ENCODE measurements around the gene AFF2.
"Not testable (repeated sequence)": the region's sequence is repeated elsewhere in the genome, so short reads cannot be mapped to it uniquely, and the experiment has no call there.

AFF2 gene

GRCh38 chrX:148906628-148907027 is 406.2 kb downstream of the AFF2 start:
- not testable (repeated sequence) for H3K4me3 ChIP-seq (ENCODE audit: low read depth, low read length)

DNA sequence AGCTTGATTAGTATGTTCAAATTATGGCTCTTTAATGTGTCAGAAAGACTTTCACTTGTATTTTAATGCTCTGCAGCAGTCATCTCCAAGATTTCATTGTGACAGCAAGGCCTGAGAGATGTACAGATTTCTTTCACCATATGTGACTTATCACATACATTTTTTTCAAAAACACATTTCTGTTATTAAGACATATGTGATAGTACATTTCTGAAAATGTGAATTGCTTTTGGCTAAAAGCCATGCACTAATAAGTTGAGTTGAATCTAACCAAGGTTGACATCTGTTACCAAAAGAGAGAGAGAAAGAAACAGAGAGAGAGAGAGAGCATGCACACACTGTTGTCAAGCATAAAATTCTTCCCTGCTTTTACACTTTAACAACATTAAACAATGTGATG is 409.3 kb downstream of the AFF2 start:
- H3K4me3 ChIP-seq (ENCODE audit: low read depth, low read length) = no peak overlapping the region

DNA sequence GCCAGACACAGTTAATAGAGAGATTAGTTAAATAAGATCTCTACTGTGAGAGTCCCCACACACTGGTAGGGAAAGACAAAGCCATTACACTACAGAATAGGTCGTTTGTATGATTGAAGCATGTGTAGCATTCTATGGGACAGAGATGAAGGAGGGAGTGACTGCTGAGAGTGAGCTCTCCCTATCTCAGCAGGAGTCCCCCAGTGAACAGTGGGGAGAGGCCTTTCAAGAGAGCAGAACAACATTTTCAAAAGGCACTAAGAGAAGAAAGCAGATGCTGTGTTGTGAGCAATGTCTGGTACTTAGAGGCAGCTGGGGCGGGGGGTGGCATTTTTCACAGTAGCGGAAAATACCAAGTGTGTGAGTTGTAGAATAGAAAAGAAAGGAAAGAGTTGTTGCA is 413.6 kb downstream of the AFF2 start:
- H3K4me3 ChIP-seq (ENCODE audit: low read depth, low read length) = no peak overlapping the region

DNA sequence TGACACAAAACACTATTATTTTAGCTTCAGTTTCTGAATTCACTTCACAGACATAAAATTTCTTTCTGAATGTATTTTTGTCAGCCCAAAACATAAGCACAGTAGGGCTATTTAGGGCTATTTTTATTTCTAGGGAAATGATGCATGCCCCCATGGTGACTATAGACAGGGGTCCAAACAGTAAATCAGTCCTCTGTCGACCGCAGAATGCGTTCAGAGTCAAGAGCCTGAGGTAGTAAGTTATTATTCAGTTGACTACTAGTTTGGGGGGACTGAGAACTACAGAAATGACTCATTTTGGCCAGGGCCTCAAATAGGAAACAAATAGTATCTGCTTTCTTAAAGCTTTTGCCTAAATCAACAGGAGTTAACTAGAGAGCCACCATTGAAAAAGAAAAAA is 414.4 kb downstream of the AFF2 start:
- H3K4me3 ChIP-seq (ENCODE audit: low read depth, low read length) = no peak overlapping the region

DNA sequence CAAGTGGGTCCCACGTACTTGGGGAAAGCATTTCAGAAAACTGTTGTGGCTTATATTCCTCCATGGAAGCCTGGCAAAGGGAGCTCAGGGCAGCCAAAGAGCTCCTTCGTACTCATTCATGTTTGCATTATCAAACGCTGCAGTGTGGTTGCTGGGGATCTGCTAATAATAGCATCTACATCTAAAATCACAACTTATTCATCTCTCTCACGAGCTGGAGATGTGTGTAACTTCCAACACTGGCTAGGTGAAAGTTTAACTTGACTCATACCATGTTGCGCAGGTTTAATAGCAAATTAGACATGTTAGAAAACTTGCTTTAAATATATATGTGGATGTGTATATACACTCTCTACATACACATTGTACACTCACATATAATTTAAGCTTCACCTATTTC is 415.1 kb downstream of the AFF2 start:
- H3K4me3 ChIP-seq (ENCODE audit: low read depth, low read length) = no peak overlapping the region

- no peak overlapping the region for H3K4me3 ChIP-seq (ENCODE audit: low read depth, low read length)
These were observed 417.0 kb downstream of the AFF2 start for GRCh38 chrX:148917441-148917840.

- H3K4me3 ChIP-seq (ENCODE audit: low read depth, low read length) = no peak overlapping the region
These were observed 423.2 kb downstream of the AFF2 start for GRCh38 chrX:148923631-148924030.

- no peak overlapping the region for H3K4me3 ChIP-seq (ENCODE audit: low read depth, low read length)
These were observed 426.0 kb downstream of the AFF2 start for GRCh38 chrX:148926371-148926770.

DNA sequence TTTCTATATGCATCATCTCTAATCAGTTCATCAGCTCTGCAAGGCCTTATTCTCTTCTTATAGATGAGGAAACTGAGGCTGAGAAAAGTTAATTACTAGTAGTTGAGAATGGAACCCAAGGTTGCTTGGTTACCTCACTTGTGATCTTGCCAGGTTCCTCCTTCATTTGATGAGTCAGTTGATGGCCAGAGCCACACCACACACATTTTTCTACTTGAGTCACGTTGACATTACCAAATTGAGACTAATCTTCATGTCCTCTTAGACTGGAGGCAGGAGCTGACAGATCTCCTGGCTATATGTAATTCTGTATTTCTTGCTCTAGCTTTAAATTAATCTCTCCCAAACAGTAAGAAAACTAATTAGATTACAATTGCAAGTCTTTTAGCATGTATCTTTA is 428.4 kb downstream of the AFF2 start:
- no peak overlapping the region for H3K4me3 ChIP-seq (ENCODE audit: low read depth, low read length)

DNA sequence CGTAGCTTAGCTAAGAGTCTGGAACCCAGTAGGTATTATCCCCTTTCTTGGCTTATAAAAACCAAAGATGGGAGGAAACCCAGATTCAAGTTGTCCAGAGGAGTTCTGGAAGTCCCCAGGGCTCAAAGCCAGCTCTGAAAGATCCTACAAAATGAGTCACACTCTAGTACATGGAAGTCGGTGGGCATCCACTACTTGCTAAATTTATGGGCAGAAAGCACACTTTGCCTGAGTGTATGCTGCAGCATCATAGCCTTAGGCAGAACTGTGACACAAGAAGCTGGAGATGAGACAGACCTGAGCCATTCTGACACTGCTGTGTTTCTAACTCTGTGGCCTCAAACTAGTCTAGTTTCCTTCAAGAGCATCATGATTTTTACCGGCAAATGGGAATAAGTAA is 429.3 kb downstream of the AFF2 start:
- no peak overlapping the region for H3K4me3 ChIP-seq (ENCODE audit: low read depth, low read length)

DNA sequence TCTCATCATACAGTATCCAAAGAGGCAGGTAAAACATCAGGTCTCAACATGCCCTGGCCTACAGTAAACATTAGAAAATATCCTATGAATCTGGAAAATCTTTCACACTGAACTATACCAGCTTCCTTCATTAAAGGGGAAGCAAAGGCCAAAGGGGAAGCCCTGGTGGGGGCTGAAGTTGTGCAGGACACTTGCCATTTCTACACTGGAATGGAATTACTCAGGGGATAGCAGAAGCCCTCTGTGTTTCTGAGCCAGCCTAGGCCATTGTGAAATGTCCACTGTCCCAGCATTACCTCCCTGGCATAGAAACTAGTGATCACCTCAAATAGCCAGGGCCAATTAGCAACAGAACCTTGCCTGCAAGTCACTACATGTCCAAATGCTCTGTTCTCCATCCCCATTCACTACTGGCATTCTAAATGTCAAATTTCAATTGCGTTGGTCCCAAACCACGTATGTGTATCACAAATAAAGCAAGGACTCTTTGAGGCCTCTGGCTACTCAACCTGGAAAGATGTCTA is 429.9 kb downstream of the AFF2 start:
- no peak overlapping the region for H3K4me3 ChIP-seq (ENCODE audit: low read depth, low read length)

GRCh38 chrX:148933881-148934280 is 433.5 kb downstream of the AFF2 start:
- H3K4me3 ChIP-seq (ENCODE audit: low read depth, low read length) = no peak overlapping the region

DNA sequence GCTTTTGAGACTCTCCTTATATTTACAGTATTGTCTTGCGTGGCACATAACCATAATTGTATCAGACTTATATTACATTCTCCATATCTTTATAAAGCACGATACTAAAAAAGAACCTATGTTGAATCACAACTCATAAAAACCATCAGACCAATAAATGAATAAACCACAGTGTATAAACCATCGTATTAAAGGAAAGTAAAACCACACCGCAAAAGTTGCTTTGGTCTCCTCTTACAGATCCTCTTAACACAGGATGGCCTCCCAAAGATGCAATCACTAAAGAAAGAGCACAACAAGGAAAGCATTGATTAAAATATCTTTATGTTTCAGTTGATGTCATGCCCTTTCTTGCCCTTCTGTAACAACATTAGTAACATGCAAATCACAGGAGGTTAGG is 437.9 kb downstream of the AFF2 start:
- no peak overlapping the region for H3K4me3 ChIP-seq (ENCODE audit: low read depth, low read length)

- no peak overlapping the region for H3K4me3 ChIP-seq (ENCODE audit: low read depth, low read length)
These were observed 440.1 kb downstream of the AFF2 start for GRCh38 chrX:148940411-148940996.

DNA sequence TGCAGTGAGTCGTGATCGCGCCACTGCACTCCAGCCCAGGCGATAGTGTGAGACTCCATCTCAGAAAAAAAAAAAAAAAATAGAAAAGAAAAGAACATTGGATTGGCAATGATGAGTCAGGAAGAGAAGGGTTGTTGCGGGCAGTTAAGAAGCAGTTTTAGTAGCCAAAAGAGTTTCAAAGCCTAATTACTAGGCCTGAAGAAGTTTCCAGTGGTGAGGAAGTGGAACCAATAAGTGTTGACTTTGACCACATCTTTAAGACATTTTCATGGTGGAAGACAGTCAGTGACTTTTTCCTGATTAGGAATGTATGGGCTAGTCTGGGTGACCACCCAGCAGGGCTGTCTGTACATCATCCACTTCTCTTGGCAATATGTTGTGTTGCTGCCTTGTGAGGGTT is 442.3 kb downstream of the AFF2 start:
- no peak overlapping the region for H3K4me3 ChIP-seq (ENCODE audit: low read depth, low read length)

DNA sequence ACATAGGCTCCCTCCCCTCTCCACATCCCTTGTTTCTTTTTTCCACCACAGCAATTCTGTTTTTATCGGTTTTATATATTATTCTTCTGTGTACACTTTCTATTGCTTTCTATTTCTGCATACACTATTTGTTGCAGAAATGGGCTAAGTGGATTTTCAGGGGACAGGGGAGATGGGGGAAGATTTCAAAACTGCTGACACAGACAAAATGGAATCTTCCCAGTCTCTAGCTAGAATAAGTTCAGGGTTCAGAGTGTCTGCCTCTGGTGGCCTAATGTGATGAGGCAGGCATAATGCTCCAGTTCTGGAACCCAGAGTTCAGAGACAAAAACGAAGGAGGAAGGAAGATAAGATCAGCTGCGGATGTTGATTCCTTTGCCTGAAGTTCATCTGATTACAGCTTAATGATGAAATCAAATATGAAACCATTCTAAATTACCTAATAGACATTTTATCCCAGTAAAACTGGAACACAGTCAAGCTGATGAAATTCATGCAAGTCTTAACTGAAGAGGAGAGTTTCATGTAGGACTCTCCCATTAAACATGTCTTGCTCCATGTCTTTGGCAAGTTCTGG is 447.1 kb downstream of the AFF2 start:
- H3K4me3 ChIP-seq (ENCODE audit: low read depth, low read length) = no peak overlapping the region

DNA sequence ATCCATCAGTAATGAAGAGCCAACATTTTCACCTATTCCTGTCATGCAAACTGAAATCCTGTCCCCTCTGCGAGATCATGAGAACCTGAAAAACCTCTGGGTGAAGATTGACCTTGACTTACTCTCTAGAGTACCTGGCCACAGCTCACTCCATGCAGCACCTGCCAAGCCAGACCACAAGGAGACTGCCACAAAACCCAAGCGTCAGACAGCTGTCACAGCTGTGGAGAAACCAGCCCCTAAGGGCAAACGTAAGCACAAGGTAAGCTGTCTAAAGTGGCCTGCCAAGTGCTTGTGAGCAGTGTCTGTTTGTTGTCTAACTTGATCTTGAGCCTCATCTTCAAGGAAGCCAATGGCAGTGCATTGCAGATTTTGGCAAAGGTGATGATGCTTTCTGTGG is 455.9 kb downstream of the AFF2 start:
- H3K4me3 ChIP-seq (ENCODE audit: low read depth, low read length) = no peak overlapping the region

DNA sequence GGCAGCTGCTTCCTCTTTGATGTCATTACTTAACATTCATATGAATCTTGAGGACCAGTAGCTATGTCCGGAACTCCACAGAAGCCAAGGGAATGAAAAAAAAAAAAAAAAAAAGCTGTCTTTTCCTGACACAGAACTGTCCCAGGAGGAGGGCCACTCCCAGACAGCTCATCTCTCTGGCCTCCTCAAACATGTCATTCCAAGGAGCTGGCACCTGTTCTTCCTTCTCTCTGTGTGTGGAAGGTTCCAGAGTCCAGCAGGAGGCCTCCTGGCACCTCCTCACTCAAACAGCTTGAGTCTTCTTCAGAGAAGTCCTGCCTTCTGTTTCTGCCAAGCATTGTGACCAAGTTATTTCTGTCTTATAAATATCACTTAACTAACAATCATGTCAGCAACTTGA is 458.5 kb downstream of the AFF2 start:
- no peak overlapping the region for H3K4me3 ChIP-seq (ENCODE audit: low read depth, low read length)

DNA sequence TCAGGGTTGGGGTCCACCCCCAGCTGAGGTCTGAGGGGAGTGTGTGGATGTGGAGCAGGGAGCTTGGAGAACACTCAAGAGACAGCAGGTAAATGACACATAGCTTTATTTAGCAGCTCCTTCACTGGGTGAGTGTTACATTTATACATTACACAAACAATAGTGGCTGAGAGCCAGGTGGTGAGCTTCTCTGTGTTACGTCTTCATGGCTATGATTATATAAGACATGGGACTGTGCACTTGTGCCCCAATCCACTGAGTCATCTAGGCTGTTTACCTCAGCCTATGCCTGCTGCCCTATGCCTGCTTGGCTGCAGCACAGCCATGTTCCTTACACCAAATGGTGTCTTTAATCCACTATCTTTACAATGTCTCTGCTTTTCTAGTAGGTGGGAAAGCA is 459.6 kb downstream of the AFF2 start:
- H3K4me3 ChIP-seq (ENCODE audit: low read depth, low read length) = no peak overlapping the region

- H3K4me3 ChIP-seq (ENCODE audit: low read depth, low read length) = no peak overlapping the region
These were observed 461.6 kb downstream of the AFF2 start for GRCh38 chrX:148961985-148962384.

DNA sequence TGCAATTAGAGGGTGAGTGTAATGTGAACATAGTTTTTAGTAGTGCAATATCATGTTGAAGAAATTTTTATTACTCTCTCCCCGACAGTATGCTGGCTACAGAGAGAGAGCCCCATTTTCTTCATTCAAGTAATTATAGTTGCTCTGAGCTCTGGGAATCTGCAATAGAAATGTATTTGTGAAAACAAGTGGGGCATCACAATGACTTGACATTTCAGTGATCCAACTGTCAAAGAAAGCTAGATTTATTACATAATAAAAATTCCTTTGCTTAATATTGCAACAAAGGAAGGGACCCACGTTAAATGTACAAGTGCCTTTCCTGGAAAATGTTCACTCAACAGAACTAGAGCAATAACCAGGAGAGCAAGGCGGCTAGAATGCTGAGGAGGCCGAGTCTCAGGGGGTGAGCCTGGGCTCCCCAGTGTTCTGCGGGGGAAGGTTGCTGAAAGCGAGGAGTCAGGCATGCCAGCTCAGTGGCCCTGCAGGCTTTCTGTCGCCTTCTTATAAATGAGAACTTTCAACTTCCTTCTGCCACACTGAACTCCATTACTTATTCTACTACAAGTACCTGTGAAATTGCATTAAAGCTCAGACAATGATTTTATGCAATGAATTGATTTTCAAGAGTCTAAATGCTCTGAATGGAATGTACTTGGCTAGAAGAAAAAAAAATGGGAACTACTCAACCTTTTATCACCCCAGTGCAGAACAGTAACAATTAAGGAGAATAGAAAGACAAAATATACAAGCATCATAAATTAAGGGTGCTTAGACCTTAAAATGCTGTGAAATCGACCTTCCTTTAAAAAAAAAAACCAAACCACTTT is 476.4 kb downstream of the AFF2 start:
- no peak overlapping the region for H3K4me3 ChIP-seq (ENCODE audit: low read depth, low read length)

GRCh38 chrX:148979786-148980185 is 479.4 kb downstream of the AFF2 start:
- H3K4me3 ChIP-seq (ENCODE audit: low read depth, low read length) = no peak overlapping the region
